ENCODE measurements around the gene INTS6. TPM values are rescaled to one million over a fixed set of nuclear protein-coding genes. Genes with fewer than 3 reads are reported as not detected.

INTS6 gene
- total RNA-seq, 6 experiments from 2014 or later: 21.7 to 40.8 (median 32.7) TPM

DNA sequence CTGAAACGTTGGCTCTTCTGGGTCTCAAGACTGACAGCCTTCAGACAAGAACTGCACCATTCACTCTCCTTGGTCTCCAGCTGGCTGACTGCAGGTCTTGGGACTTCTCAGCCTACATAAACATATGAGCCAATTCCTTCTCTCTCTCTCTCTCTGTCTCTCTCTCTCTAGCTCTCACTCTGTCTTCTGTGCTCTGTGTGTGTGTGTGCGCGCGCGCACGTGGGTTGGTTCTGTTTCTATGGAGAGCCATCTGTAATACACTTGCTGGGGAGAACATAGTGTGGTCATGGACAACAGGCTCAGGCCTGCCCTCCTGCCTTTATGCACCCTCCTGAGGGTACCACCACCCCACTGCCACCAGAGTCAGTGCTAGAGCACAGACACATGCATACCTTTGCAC, 127.0 kb downstream of the INTS6 start:
- intact Hi-C loops (cut with DNase I): no loop called here
- Histone ChIP-seq H3K4me3 (no peak overlapping the region), H3K9me3 (no peaks in the 10 kb centered on the region), H3K36me3 (no peaks in the 10 kb centered on the region), H3K27me3 (no peaks in the 10 kb centered on the region), H3K4me1 (peaks cover 0 to 4% (median 0%) of the 10 kb centered on the region in 4 donors), H3K27ac (no peak overlapping the region)
- TF ChIP-seq, protein P1, sequence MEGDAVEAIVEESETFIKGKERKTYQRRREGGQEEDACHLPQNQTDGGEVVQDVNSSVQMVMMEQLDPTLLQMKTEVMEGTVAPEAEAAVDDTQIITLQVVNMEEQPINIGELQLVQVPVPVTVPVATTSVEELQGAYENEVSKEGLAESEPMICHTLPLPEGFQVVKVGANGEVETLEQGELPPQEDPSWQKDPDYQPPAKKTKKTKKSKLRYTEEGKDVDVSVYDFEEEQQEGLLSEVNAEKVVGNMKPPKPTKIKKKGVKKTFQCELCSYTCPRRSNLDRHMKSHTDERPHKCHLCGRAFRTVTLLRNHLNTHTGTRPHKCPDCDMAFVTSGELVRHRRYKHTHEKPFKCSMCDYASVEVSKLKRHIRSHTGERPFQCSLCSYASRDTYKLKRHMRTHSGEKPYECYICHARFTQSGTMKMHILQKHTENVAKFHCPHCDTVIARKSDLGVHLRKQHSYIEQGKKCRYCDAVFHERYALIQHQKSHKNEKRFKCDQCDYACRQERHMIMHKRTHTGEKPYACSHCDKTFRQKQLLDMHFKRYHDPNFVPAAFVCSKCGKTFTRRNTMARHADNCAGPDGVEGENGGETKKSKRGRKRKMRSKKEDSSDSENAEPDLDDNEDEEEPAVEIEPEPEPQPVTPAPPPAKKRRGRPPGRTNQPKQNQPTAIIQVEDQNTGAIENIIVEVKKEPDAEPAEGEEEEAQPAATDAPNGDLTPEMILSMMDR (IDR thresholded peaks at IDR 0.05): no peak
- no peak for TF ChIP-seq POLR2A (IDR thresholded peaks at IDR 0.05)
- no peak for ATAC-seq
- 95% methylated on average over 5 of the region's 6 CpGs for WGBS (ENCODE audit: insufficient coverage, low coverage, low lambda C conversion rate, missing lambda C conversion rate)
- DNase-seq: no peak

DNA sequence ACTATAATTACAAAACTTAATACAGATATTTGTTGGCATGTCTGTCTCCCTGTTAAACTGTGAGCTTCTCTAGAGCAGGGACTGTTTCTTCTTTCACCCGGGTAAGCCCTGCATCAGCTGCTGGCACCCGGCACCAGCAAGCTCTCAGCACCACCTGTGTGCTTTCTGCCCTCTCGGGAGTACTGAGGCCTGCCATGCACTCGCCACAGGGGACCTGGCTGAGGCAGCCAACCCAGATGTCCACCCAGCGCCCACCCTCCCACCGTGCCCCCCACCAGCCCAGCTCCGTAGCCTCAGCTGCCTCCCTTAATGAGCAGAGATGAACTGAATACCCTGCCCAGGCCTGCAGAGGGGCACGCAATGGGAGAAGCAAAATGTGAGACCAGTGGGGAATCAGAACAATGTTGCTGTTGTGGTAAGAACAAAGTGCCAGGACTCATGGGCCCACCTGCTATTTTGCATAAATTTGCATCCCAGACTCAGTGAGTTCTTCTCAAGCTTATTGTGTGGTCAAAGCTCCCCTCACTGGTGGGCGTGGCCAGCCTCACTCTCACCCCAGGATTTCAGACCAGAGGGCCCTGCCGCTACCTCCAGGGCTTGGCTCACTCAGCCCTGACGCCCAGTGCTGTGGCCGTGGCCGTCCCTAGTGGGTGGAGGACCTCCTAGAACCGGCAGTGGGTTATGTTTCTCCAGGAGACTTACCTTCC, 128.0 kb downstream of the INTS6 start:
- peak in 1 of 4 donors; percentile 26 for ATAC-seq
- no peak for TF ChIP-seq POLR2A (IDR thresholded peaks at IDR 0.05)
- TF ChIP-seq, protein P1 (IDR thresholded peaks at IDR 0.05): no peak
- no peaks in the 10 kb centered on the region for H3K36me3 ChIP-seq
- intact Hi-C loops (cut with DNase I): no loop called here
- no peak overlapping the region for H3K27ac ChIP-seq
- H3K4me1 ChIP-seq: peaks cover 0 to 4% (median 0%) of the 10 kb centered on the region in 4 donors
- DNase-seq: no peak
- 88% methylated on average over 7 of the region's 14 CpGs for WGBS (ENCODE audit: insufficient coverage, low coverage, low lambda C conversion rate, missing lambda C conversion rate)
- no peak overlapping the region for H3K4me3 ChIP-seq
- H3K27me3 ChIP-seq: no peaks in the 10 kb centered on the region
- no peaks in the 10 kb centered on the region for H3K9me3 ChIP-seq

DNA sequence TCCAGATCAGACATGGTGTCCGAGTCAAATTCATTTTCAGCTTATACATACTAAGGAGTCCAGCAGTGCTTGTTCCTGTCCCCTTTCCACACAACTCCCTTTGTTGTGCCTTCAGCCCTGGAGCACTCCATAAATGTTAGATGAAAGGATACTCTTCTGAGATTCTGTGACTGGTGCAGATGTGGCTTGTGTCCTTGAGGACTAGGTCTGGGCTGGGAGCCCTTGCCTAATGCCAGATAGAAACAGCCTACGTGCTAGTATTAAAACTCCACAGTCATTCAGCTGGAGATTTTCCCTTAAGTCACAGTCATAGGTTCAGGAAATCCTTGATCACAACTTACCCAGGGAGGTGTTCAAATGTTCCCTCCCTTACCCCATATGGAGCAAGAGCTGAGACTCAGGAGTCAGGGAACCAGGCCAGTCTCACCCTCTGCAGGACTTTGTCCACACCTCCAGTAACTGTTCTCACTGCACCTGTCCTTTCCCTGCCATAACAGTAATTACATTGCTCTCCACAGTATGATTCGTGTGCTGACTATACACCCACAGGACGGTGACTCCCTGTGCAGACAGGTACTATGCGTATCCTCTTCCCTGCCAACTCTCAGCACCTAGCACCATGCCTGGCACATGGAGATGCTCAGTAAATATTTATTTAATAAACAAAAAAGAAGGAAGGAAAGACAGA, 128.9 kb downstream of the INTS6 start:
- no peak overlapping the region for H3K4me3 ChIP-seq
- no peaks in the 10 kb centered on the region for H3K9me3 ChIP-seq
- peaks cover 0 to 4% (median 0%) of the 10 kb centered on the region in 4 donors for H3K4me1 ChIP-seq
- ATAC-seq: peak in 3 of 4 donors; percentile 21 to 75 (median 60)
- no peak overlapping the region for H3K27ac ChIP-seq
- intact Hi-C loops (cut with DNase I): no loop called here
- no peaks in the 10 kb centered on the region for H3K27me3 ChIP-seq
- H3K36me3 ChIP-seq: no peaks in the 10 kb centered on the region
- 61% methylated on average over 4 of the region's 5 CpGs for WGBS (ENCODE audit: insufficient coverage, low coverage, low lambda C conversion rate, missing lambda C conversion rate)
- no peak for TF ChIP-seq POLR2A (IDR thresholded peaks at IDR 0.05)
- TF ChIP-seq, protein P1 (IDR thresholded peaks at IDR 0.05): no peak
- DNase-seq: no peak

GRCh38 chr13:51322826-51323225, 130.0 kb downstream of the INTS6 start:
- TF ChIP-seq, protein P1 (IDR thresholded peaks at IDR 0.05): no peak
- no peak for TF ChIP-seq POLR2A (IDR thresholded peaks at IDR 0.05)
- DNase-seq (no peak), ATAC-seq (no peak)
- no CpG with 5 or more reads among the region's 3 CpGs for WGBS (ENCODE audit: insufficient coverage, low coverage, low lambda C conversion rate, missing lambda C conversion rate)
- Histone ChIP-seq H3K27me3 (no peaks in the 10 kb centered on the region), H3K4me1 (peaks cover 0 to 4% (median 0%) of the 10 kb centered on the region in 4 donors), H3K4me3 (no peak overlapping the region), H3K9me3 (no peaks in the 10 kb centered on the region), H3K36me3 (no peaks in the 10 kb centered on the region), H3K27ac (no peak overlapping the region)
- intact Hi-C loops (cut with DNase I): no loop called here

Data from right lobe of liver (tissue), 6 donors.